ENCODE results near the gene PNPLA4. TPM values are rescaled to one million over a fixed set of nuclear protein-coding genes. Genes with fewer than 3 reads are reported as not detected.

Gene PNPLA4
- total RNA-seq, 2 donors from 2014 or later = 31.0 to 35.0 TPM

- DNase-seq (no peak), ATAC-seq (no peak)
- intact Hi-C loops (cut with DNase I, micrococcal nuclease) = no loop called here
Measured at GRCh38 chrX:7889680-7890079, 37.5 kb downstream of the PNPLA4 start.

GRCh38 chrX:7889135-7889534 is 38.1 kb downstream of the PNPLA4 start:
- ATAC-seq = no peak
- DNase-seq = no peak
- intact Hi-C loops (cut with DNase I, micrococcal nuclease) = no loop called here

- intact Hi-C loops (cut with DNase I, micrococcal nuclease) = no loop called here
- ATAC-seq (no peak), DNase-seq (no peak)
Measured at GRCh38 chrX:7876957-7877356, 50.3 kb downstream of the PNPLA4 start.

- DNase-seq (no peak), ATAC-seq (no peak)
- intact Hi-C loops (cut with DNase I, micrococcal nuclease) = no loop called here
Measured at GRCh38 chrX:7872042-7872441, 55.2 kb downstream of the PNPLA4 start.

- DNase-seq = no peak
- intact Hi-C loops (cut with DNase I, micrococcal nuclease) = no loop called here
- ATAC-seq = no peak
Measured at GRCh38 chrX:7852166-7852565, 75.0 kb downstream of the PNPLA4 start.

Other genes with a start within 250 kb of the PNPLA4 start
- not detected for gene VCX, start 84.2 kb downstream of the PNPLA4 start, total RNA-seq
- gene VCX2, start 243.9 kb upstream of the PNPLA4 start, total RNA-seq = not detected